NCI-H146 (cell line): Measurements from ENCODE around the gene TSPAN18.

Source experiments
- DNase-seq: peaks from one replicate; lab custom pipeline; 2025; lab: John Stamatoyannopoulos, UW

The TSPAN18 gene

GRCh38 chr11:44848203-44848962 is 121.6 kb downstream of the TSPAN18 start:
- no peak for DNase-seq

- DNase-seq: no peak
Measured at GRCh38 chr11:44848963-44849350, 122.2 kb downstream of the TSPAN18 start.

GRCh38 chr11:44849424-44849823 is 122.7 kb downstream of the TSPAN18 start:
- no peak for DNase-seq

- DNase-seq: no peak
Measured at GRCh38 chr11:44849922-44850321, 123.2 kb downstream of the TSPAN18 start.

GRCh38 chr11:44851496-44851895 is 124.7 kb downstream of the TSPAN18 start:
- peak; percentile 21 for DNase-seq

- no peak for DNase-seq
Measured at GRCh38 chr11:44852159-44852747, 125.5 kb downstream of the TSPAN18 start.

- no peak for DNase-seq
Measured at GRCh38 chr11:44852952-44853351, 126.2 kb downstream of the TSPAN18 start.

GRCh38 chr11:44853666-44854065 is 126.9 kb downstream of the TSPAN18 start:
- DNase-seq: no peak

GRCh38 chr11:44854086-44854485 is 127.3 kb downstream of the TSPAN18 start:
- DNase-seq: no peak

- DNase-seq: no peak
Measured at GRCh38 chr11:44854741-44855492, 128.2 kb downstream of the TSPAN18 start.

- no peak for DNase-seq
Measured at GRCh38 chr11:44855493-44855849, 128.7 kb downstream of the TSPAN18 start.

GRCh38 chr11:44857490-44858090 is 130.8 kb downstream of the TSPAN18 start:
- no peak for DNase-seq

GRCh38 chr11:44858796-44859527 is 132.2 kb downstream of the TSPAN18 start:
- DNase-seq: no peak

GRCh38 chr11:44859528-44859925 is 132.8 kb downstream of the TSPAN18 start:
- no peak for DNase-seq

- DNase-seq: no peak
Measured at GRCh38 chr11:44860346-44860745, 133.6 kb downstream of the TSPAN18 start.

GRCh38 chr11:44861849-44862557 is 135.2 kb downstream of the TSPAN18 start:
- DNase-seq: no peak

- no peak for DNase-seq
Measured at GRCh38 chr11:44862558-44863101, 135.9 kb downstream of the TSPAN18 start.

- DNase-seq: no peak
Measured at GRCh38 chr11:44863231-44863630, 136.5 kb downstream of the TSPAN18 start.

- DNase-seq: peak; percentile 45
Measured at GRCh38 chr11:44865866-44866272, 139.1 kb downstream of the TSPAN18 start.

GRCh38 chr11:44866286-44866685 is 139.5 kb downstream of the TSPAN18 start:
- no peak for DNase-seq

- DNase-seq: no peak
Measured at GRCh38 chr11:44868021-44868420, 141.3 kb downstream of the TSPAN18 start.
